ENCODE data around the gene ZNF883. TPM values are rescaled to one million over a fixed set of nuclear protein-coding genes. Genes with fewer than 3 reads are reported as not detected.

ZNF883 gene
- total RNA-seq, 6 donors from 2014 or later = 0.26 to 1.2 (median 0.69) TPM; not detected in 1

GRCh38 chr9:112917987-112918362 is 94.0 kb downstream of the ZNF883 start:
- no peaks in the 10 kb centered on the region for H3K9me3 ChIP-seq
- no peak for ATAC-seq (ENCODE audit: low FRiP score in 2 of 2)
- no peak overlapping the region for H3K27ac ChIP-seq
- DNase-seq = no peak
- no peaks in the 10 kb centered on the region for H3K36me3 ChIP-seq
- TF ChIP-seq EP300 (IDR thresholded peaks at IDR 0.05) (no peak), CTCF (IDR thresholded peaks at IDR 0.05) (no peak), POLR2AphosphoS5 (IDR thresholded peaks at IDR 0.05) (no peak), POLR2A (IDR thresholded peaks at IDR 0.05) (no peak)
- H3K27me3 ChIP-seq = no peaks in the 10 kb centered on the region
- WGBS, 2 donors = 70 to 82% methylated on average over 1 of the region's 1 CpG
- no peaks in the 10 kb centered on the region for H3K4me1 ChIP-seq
- no peak overlapping the region for H3K4me3 ChIP-seq

GRCh38 chr9:112917047-112917986 is 94.7 kb downstream of the ZNF883 start:
- H3K27ac ChIP-seq = no peak overlapping the region
- no peak for ATAC-seq (ENCODE audit: low FRiP score in 2 of 2)
- TF ChIP-seq POLR2A (IDR thresholded peaks at IDR 0.05) (no peak), CTCF (IDR thresholded peaks at IDR 0.05) (no peak), EP300 (IDR thresholded peaks at IDR 0.05) (no peak), POLR2AphosphoS5 (IDR thresholded peaks at IDR 0.05) (no peak)

GRCh38 chr9:112914524-112914923 is 97.5 kb downstream of the ZNF883 start:
- TF ChIP-seq POLR2A (IDR thresholded peaks at IDR 0.05) (no peak), EP300 (IDR thresholded peaks at IDR 0.05) (no peak), CTCF (IDR thresholded peaks at IDR 0.05) (no peak), POLR2AphosphoS5 (IDR thresholded peaks at IDR 0.05) (no peak)
- WGBS, 2 donors = 76 to 79% methylated on average over 2 of the region's 2 CpGs
- H3K36me3 ChIP-seq = no peaks in the 10 kb centered on the region
- no peak for ATAC-seq (ENCODE audit: low FRiP score in 2 of 2)
- no peak overlapping the region for H3K27ac ChIP-seq
- H3K9me3 ChIP-seq = no peaks in the 10 kb centered on the region
- H3K4me3 ChIP-seq = no peak overlapping the region
- no peaks in the 10 kb centered on the region for H3K27me3 ChIP-seq
- DNase-seq = no peak
- H3K4me1 ChIP-seq = no peaks in the 10 kb centered on the region

More at GRCh38 chr9:112917047-112917986, 94.7 kb downstream of the ZNF883 start:
- WGBS, 2 donors = 58 to 83% methylated on average over 1 of the region's 1 CpG
- no peak for DNase-seq
- H3K4me1 ChIP-seq = no peaks in the 10 kb centered on the region
- no peak overlapping the region for H3K4me3 ChIP-seq
- H3K27me3 ChIP-seq = no peaks in the 10 kb centered on the region
- H3K9me3 ChIP-seq = no peaks in the 10 kb centered on the region
- no peaks in the 10 kb centered on the region for H3K36me3 ChIP-seq

- Histone ChIP-seq H3K9me3 (no peaks in the 10 kb centered on the region), H3K27ac (no peak overlapping the region), H3K36me3 (no peaks in the 10 kb centered on the region), H3K4me3 (no peak overlapping the region), H3K4me1 (no peaks in the 10 kb centered on the region), H3K27me3 (no peaks in the 10 kb centered on the region)
- WGBS, 2 donors = 89 to 94% methylated on average over 4 of the region's 4 CpGs
- no peak for ATAC-seq (ENCODE audit: low FRiP score in 2 of 2)
- no peak for DNase-seq
- TF ChIP-seq POLR2AphosphoS5 (IDR thresholded peaks at IDR 0.05) = no peak
- no peak for TF ChIP-seq EP300 (IDR thresholded peaks at IDR 0.05)
- TF ChIP-seq POLR2A (IDR thresholded peaks at IDR 0.05) = no peak
- TF ChIP-seq CTCF (IDR thresholded peaks at IDR 0.05) = no peak
These were observed 98.7 kb downstream of the ZNF883 start for GRCh38 chr9:112913326-112913725.
